ENCODE results near the gene CHD9NB. TPM values are rescaled to one million over a fixed set of nuclear protein-coding genes. Genes with fewer than 3 reads are reported as not detected.

The CHD9NB gene
- total and polyA plus RNA-seq, 9 of the 15 experiments (the other 6 are each of a cell fraction or from before 2014, with no cell fraction given) = 0.06 to 0.10 (median 0.07) TPM; not detected in 6

DNA sequence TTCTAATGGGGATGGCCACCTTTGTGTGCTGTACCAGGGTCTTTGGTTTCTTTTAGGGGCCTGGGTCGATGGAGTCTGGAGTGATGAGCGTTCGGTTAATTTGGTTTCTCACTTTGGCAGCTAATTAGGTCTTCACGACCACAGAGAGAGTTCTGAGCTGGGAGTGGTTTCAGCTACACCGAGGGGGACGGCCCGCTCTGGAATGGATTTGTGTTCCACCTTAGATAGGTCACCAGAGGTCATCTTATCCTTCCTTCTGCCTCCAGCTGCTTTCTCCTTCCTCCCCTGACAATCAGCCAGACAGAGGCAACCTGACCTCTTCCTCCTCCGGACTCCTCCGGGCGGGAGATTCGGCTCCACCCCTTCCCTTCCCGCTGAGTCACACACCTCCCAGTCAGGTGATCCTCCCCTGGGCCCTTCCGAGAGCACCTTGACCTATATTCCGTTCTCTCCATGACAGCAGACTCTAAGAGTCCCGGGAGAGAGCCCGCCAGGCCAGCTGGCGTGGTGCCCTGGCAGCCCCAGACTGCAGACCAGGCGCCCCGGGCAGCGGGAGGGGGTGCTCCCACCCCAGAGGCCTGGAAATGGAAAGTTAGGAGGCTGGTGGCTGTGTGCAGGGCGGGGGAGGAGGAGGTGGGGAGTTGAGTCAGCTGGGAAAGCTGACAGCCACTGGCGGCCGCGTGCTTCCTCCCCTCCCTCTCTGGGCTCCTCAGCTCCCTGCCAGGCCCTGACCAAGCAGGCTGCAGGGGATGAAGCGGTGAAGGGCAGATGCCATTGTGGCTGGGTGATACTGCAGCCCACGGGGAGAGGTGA, 46.8 kb upstream of the CHD9NB start (continued):
- TF ChIP-seq IFI16 (CRISPR knock-in tag; IDR thresholded peaks at IDR 0.05) (no peak), ZNF124 (CRISPR knock-in tag; IDR thresholded peaks at IDR 0.05) (no peak), ARNT (IDR thresholded peaks at IDR 0.05) (no peak), NR2C2 (CRISPR knock-in tag; IDR thresholded peaks at IDR 0.05) (no peak), NR2C2 (tag; IDR thresholded peaks at IDR 0.05) (peak; percentile 93), ZNF785 (CRISPR knock-in tag; IDR thresholded peaks at IDR 0.05) (no peak), HNRNPUL1 (IDR thresholded peaks at IDR 0.05; ENCODE audit: low read length) (no peak), KDM1A (IDR thresholded peaks at IDR 0.05) (peak; percentile 60 to 80; a peak in 3 of 4 replicates), SMAD2 (IDR thresholded peaks at IDR 0.05; ENCODE audit: low read depth, low read length) (no peak), FOXK2 (conservative IDR thresholded peaks at IDR 0.05 in 1 of 2, IDR thresholded peaks at IDR 0.05 in 1 of 2; ENCODE audit: low read depth in 2 of 2) (no peak; a peak in 1 of 4 replicates), MTA3 (IDR thresholded peaks at IDR 0.05; ENCODE audit: borderline replicate concordance) (peak; percentile 47; the same call in 1 of the 2 replicates), HMGN3 (IDR thresholded peaks at IDR 0.05; ENCODE audit: borderline replicate concordance, extremely low read depth, insufficient read length, low read depth, low read length) (peak; percentile 84), SRF (CRISPR knock-in tag; IDR thresholded peaks at IDR 0.05) (peak in 1 of 2 experiments; percentile 18; a peak in 1 of 4 replicates), ZNF3 (CRISPR knock-in tag; IDR thresholded peaks at IDR 0.05) (no peak), STAT5B (CRISPR knock-in tag; IDR thresholded peaks at IDR 0.05) (no peak), CBX1 (IDR thresholded peaks at IDR 0.05; ENCODE audit: low read depth) (no peak), ZBTB7A (IDR thresholded peaks at IDR 0.05; ENCODE audit: borderline replicate concordance, control insufficient read depth, low read depth, low read length) (no peak), FOXJ3 (CRISPR knock-in tag; IDR thresholded peaks at IDR 0.05) (no peak), SRSF7 (optimal IDR thresholded peaks at IDR 0.05; ENCODE audit: low read depth, low read length) (no peak), ZBTB26 (CRISPR knock-in tag; IDR thresholded peaks at IDR 0.05) (no peak), ZNF23 (CRISPR knock-in tag; IDR thresholded peaks at IDR 0.05) (no peak)
- TF ChIP-seq, protein P1, sequence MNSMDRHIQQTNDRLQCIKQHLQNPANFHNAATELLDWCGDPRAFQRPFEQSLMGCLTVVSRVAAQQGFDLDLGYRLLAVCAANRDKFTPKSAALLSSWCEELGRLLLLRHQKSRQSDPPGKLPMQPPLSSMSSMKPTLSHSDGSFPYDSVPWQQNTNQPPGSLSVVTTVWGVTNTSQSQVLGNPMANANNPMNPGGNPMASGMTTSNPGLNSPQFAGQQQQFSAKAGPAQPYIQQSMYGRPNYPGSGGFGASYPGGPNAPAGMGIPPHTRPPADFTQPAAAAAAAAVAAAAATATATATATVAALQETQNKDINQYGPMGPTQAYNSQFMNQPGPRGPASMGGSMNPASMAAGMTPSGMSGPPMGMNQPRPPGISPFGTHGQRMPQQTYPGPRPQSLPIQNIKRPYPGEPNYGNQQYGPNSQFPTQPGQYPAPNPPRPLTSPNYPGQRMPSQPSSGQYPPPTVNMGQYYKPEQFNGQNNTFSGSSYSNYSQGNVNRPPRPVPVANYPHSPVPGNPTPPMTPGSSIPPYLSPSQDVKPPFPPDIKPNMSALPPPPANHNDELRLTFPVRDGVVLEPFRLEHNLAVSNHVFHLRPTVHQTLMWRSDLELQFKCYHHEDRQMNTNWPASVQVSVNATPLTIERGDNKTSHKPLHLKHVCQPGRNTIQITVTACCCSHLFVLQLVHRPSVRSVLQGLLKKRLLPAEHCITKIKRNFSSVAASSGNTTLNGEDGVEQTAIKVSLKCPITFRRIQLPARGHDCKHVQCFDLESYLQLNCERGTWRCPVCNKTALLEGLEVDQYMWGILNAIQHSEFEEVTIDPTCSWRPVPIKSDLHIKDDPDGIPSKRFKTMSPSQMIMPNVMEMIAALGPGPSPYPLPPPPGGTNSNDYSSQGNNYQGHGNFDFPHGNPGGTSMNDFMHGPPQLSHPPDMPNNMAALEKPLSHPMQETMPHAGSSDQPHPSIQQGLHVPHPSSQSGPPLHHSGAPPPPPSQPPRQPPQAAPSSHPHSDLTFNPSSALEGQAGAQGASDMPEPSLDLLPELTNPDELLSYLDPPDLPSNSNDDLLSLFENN (IDR thresholded peaks at IDR 0.05; ENCODE audit: low read depth in 2 of 2, low read length in 2 of 2) = no peak
- TF ChIP-seq, protein P2, sequence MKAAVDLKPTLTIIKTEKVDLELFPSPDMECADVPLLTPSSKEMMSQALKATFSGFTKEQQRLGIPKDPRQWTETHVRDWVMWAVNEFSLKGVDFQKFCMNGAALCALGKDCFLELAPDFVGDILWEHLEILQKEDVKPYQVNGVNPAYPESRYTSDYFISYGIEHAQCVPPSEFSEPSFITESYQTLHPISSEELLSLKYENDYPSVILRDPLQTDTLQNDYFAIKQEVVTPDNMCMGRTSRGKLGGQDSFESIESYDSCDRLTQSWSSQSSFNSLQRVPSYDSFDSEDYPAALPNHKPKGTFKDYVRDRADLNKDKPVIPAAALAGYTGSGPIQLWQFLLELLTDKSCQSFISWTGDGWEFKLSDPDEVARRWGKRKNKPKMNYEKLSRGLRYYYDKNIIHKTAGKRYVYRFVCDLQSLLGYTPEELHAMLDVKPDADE (conservative IDR thresholded peaks at IDR 0.05; ENCODE audit: control insufficient read depth, low read depth, low read length) = no peak; the same call in 1 of the 2 replicates

Data from K562 (cell line).